ENCODE measurements around the gene RYR3.
"Not testable (repeated sequence)": the region's sequence is repeated elsewhere in the genome, so short reads cannot be mapped to it uniquely, and the experiment has no call there.

RYR3 gene

DNA sequence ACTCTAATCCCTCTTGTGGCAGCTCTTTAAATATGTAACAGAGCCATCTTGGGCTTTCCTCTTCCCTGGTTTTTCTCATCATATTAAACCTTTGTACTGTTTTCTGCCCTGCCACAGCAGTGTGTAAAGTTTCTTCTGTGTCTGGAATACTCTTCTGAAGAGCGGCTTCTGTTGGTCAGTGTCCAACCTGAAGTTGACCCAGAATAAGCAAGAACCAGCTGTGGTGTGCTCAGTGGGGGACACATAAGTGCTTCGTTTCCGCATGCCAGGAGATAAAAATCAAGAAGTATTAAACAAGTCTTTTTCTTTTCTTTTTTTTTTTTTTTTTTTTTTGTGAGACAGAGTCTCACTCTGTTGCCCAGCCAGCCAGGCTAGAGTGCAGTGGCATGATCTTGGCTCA is 484.3 kb downstream of the RYR3 start:
- DNase-seq = no peak

DNA sequence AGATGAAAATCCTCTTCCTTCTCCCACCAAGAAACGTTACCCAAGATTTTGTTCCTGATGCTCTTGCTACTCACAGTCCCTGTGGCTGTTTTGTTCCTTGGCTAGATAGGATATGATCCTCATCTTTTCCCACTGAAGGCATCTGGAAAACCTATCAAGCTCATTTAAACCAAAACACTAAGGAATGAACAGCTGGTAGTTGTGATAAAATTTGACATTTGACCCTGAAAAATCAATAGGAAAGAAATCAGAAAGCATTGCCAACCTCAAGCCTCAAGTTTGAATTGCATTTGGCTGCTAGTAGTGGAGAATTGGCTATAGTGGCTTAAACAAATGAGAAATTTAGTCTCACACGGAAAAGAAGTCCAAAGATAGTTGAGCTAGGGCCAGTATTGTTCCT is 486.9 kb downstream of the RYR3 start:
- no peak for DNase-seq

DNA sequence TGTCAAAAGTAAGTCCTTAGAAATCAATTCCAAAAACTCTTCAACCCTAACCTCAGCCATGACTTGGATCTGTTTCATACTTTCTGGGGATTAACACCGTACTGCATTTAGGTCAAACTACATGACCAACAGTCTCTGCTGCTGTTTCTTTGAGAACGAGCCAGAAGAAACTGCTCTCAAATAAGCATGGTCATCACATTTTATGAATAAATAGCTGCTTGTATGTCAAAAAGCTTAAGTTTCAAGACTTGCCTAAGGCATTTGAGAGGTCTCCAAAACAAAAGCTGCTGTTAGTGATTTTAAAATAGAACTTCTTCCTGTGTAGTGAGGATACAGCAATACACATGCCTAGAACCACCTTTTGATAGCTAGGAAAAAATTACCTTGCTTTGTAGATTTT is 491.2 kb downstream of the RYR3 start:
- DNase-seq = no peak

DNA sequence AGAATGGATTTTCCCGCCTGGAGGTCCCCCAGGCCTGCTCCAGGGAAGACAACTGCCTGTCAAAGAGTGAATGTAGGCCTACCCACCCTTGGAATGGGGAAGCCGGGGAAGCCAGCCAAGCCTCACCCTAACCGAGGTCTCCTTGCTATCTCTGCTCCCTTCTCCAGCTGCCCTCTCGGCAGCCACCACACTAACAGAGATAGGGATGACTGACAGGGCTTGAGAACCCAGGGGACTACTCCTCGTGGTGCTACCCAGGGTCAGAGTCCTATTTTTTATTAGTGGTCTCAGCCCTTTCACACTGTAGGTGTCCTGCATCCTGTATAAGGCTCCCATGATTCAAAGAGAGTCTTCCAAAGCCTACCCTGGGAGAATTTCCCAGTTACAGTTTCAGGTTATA is 496.9 kb downstream of the RYR3 start:
- DNase-seq = no peak

DNA sequence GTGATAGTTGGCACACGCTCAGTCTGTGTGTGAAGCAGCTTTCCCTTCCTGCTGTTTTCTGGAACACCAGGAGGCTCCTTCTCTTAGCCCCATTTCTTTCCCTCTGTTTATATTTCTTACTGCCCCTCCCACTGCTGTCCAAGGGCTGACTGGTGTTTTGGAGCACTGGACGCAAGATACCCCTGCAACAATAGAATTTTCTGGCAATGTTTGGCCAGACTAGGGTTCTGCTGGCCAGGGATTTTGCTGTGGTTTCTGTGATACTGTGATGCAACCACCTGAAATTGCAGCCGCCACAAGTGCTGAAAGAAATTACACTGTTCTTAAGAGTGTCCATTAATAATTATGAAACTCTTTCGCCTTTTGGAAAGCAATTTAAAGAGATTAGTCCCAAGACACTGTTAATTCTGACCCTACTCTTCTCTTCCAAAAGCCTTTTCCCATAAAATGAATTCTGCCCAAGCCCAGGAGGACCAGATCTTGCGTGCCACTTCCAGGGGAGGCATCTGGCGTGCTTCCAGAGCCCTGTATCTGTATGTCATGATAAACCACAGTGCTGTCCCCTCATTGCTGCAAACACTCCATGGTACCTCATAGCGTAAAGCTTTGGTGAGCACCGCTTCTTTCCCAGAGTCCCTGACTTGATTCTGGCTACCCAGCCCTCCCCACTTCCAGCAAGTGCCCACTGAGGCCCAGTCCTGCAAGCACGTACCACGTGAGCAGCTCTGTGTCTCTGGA is 498.1 kb downstream of the RYR3 start:
- no peak for DNase-seq

DNA sequence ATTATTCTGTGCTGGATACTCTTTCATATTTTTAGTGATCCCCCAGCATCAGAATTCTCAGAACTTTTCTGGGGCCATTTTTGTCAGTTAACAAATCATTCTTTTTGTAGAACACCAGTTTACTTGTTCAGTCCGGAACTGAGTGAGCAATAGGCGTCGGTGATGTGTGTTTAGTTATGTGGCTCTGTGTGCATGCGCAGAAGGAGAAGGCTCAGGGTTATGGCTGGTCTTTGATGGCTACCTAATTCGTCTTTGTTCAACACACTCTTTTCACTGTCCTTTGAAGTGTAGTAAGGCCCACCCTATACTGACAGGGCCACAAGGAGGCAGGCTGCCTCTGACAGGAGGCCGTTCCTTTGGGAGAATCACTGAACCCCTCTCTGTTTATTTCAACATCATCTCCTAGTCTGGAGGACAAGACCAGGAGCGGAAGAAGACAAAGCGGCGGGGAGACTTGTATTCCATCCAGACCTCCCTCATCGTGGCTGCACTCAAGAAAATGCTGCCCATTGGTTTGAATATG is 499.4 kb downstream of the RYR3 start:
- DNase-seq = no peak

DNA sequence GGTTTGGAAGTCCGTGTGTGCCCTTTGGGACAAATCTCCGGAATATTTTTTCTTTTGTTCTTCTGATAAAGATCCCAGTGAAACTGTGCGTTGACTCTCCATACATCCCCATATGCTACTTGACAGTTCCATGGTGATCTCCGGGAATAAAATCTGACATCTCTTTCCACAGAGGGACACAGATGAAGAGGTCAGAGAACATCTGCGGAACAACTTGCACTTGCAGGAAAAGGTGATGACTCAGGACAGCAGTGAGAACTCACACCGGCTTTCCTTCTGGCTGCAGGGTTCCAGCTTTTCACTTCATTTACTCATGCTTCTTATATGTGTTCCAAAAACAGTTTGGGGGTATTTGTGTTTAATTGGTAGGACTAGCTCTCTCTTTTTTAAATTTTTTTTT is 500.0 kb downstream of the RYR3 start:
- no peak for DNase-seq

DNA sequence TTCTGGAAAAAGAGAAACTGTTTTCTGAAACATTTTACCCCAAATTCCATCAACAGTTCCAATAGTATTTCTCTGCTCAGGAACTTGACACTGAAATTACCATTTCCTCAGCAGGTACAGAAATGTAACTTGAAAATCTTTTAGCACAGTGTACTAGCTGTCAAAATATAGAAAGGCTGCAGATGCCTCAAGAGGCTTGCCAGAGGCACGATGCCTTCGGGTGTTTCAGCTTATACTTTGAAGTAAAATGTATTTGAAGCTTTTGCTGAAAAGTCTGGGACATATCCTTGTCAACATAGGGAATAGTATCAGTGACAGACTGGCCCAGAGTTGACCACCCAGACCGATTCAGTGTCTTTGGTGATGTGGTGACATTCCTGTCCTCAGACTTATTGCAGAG is 503.1 kb downstream of the RYR3 start:
- no peak for DNase-seq

DNA sequence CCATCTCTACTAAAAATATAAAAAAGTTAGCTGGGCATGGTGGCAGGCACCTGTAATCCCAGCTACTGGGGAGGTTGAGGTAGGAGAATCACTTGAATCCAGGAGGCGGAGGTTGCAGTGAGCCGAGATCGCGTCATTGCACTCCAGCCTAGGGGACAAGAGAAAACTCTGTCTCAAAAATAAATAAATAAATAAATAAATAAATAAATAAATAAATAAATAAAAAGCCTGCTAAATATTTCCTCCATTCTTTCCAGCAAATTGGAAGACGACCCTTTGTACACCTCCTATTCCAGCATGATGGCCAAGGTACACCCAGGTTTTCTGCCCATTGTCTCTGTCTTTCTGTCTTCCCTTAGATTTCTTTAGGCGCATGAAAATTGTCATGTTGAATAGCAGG is 508.7 kb downstream of the RYR3 start:
- DNase-seq = not testable (repeated sequence)

DNA sequence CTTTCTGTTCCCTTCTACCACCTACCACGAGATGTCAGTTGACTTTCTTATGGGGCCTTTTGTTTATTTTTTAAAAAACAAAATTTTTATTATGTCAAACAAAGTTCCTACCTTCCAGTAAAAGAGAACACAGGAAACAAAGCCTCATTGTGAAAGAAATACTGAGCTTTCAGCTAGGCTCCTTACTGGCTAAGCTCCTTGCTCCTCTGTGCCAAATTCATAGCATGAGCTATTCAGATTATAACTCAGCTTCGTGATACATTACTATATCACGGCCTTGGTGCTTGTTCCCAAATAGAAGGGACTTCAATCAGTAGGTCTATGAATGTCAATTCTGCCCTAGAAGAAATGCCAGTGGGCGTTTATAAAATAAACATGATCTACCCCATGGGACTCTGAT is 511.7 kb downstream of the RYR3 start:
- no peak for DNase-seq

DNA sequence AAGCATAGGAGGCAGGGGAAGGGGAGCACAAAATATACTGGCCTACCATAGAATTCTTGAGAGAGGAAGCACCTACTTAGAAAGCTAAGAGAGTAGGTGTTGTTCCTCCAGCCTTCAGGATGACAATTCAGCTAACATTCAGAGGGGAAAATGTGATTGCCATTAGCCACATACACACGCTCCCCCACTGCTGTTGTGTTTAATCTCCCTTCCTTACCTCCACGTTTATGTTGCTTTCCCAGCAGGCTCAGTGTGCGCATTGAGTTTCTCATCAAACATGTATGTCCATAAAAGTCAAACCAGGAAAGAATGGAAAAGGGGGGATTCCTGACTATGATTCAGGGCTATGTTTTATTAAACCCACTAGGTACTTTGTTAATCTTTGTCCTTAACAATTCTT is 512.4 kb downstream of the RYR3 start:
- no peak for DNase-seq

DNA sequence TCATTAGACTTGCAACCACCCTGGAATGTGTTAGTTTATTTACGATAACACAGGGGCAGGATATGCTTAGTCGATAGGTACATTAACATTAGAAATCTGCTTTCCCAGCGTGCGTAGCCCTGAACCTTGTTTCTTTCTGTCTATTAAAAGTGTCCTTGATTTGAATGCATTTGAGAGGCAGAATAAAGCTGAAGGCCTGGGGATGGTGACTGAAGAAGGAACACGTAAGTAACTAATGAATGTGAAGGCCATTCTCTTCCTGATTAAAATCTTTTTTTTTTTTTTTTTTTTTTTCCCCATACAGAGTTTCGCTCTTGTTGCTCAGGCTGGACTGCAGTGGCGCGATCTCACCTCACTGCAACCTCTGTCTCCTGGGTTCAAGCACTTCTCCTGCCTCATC is 514.7 kb downstream of the RYR3 start:
- DNase-seq = no peak

DNA sequence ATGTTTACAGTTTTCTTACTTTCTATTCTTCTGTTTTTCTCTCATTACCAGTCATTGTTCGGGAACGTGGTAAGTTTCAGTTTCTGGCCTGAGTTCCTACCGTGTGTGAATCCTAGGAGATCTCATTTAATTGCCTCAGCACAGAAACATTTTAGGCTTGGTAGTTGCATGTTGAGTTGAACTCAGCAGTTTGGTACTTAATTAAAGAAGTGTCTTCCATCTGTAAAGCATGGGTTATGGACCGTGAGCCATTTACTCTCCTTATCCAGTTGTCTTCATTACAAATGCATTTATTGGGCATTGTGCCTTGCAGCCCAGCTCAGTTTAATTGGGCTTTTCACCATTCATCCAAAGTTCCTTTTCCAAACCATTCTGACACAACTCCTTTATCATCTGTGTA is 515.4 kb downstream of the RYR3 start:
- no peak for DNase-seq

DNA sequence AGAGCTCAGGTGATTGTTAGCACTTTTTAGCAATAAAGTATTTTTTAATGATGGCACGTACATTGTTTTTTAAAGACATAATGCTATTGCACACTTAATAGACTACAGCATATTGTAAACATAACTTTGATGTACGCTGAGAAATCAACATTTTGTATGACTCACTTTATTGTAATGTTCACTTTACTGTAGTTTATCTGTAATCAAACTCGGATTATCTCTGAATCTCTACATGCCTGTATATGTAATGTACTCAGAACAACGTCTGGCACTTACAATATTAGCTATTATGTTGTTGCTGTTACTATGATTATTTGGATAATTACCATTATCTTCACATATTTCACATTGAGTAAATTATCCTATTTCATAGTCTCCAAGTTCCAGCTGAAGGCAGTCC is 519.6 kb downstream of the RYR3 start:
- DNase-seq = no peak

DNA sequence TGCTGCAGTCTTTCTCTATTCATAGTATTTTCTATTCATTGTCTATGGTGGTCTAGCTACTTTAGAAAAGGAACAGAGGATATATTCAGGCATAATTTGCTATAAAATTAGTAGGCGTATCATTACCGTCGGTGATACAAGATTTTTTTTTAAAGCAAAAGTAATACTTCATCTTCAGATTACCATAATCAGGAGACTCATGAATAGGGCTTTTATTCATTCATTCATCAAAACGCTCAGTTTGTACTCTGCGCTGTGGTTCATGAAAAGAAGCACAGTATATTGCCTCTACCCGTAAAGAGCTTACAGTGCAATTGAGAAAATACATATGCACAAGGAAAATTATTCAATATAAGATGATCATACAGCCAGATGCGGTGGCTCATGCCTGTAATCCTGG is 520.9 kb downstream of the RYR3 start:
- DNase-seq = no peak

DNA sequence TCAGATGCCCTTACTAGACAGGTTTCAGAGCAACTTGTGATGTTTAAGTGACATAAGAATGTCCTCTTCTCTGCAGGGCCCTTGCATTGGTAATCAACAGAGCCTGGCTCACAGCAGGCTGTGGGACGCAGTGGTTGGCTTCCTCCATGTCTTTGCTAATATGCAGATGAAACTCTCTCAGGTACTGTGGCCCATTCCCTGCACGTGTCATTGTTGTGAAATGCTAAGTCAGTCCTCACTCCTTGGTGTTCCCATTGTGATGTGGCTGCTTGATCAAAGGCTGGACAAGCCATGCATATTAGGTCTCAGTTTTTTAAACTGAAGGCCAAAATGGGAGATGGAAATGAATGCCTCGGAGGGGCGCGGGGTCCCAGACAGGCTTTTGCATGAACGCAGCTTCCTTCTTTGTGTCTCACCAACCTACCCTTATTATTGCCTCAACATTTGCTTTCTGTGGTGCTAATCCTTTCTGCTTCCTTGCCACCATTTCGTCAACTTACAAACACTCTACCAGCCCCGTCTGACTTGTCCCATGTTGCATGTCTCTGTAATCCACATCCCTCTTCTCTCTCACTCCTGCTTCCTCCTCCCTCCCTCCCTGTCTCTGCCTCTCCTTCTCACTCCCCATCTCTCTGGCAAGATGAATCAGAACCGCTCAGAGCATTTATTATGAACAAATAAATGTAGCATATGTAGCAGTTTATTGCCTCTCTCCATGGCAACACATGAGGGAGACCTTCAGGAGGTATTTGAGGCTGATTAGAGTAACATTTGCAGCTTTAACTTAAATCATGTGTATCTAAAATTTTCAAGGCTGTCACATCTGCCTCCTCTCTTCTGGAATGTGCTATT is 524.4 kb downstream of the RYR3 start:
- no peak for DNase-seq

DNA sequence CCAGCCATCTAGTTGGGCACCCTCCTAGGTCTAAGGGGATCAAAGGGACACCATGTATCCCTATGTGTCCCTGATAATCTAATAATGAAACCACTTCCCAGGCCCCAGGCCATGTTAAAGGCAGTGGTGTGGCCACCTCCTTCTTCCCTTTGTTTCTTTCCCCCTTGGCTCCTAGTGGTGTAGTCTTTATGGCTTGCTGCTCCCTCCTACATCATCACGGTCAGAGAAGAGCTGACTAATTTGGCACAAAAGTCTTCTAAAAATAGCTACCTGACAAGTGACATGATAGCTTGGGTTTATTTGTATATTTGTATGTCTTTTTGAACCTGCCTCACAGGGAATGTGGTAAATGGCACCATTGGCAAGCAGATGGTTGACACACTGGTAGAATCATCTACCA is 526.5 kb downstream of the RYR3 start:
- DNase-seq = no peak

DNA sequence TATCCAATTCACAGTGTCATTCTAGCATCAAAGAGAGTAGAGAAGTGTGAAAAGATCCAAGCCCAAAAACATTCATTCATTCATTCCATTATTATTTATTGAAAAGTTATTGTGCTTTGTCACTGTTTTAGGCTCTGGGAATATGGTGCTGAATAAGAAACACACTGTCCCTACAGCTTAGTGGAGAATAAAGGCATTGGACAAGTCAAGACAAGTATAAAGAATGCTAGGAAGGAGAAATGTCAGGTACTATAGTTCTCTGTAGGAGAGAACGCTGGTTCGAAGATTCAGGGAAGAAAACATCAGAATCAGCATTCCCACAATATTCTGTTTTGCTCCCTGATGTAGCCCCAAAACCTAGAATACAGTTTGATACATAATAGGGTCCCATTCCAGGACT is 528.8 kb downstream of the RYR3 start:
- no peak for DNase-seq

DNA sequence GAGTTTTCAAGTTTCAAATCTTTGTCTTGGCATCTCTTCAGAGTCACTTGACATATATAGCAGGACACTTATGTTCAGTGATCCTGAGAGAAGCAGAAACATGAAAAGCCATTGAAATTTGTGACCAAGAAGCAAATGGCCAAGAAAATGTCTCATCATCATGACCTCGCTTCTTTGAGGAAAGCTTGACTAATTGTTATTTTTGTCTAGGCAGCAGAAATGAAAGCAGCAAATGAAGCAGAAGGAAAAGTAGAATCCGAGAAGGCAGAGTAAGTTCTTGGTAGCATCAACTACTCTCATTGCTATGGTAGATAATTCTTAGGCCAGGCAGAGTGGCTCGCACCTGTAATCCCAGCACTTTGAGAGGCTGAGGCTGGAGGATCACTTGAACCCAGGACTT is 529.8 kb downstream of the RYR3 start:
- no peak for DNase-seq

DNA sequence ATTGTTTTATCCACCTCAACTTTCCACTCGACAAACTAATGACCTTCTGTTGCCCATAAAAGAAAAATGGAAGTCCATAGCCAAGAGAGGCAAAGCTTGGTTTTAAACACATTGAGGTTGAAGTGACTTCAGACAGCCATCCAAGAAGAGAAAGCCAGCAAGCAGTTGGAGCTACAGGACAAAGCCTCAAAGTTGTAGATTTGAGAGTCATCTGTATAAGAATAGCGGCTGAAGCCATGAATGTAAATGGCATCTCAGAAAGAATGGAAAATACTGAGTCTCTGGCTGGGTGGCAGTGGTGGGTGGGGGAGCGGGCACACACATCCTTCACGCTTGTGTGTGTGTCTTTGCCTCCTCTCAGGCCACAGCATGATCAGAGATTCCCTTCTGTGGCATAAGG is 533.4 kb downstream of the RYR3 start:
- no peak for DNase-seq

DNA sequence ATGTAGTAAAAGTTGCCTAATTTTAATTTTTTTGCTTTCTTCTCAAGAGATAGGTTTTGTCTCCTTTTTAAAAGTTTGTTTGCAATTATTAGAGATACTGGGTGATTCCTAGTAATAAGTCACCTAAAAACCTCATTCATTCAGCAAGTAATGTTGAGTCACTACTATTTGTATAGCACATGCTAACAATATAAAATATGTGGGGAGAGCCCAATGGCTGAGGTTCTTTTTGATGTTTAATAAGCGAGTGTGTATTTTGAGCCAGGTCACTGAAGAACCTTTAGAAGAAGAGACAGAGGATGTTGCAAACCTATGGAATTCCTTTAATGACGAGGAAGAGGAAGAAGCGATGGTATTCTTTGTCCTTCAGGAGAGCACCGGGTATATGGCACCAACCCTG is 533.8 kb downstream of the RYR3 start:
- no peak for DNase-seq

DNA sequence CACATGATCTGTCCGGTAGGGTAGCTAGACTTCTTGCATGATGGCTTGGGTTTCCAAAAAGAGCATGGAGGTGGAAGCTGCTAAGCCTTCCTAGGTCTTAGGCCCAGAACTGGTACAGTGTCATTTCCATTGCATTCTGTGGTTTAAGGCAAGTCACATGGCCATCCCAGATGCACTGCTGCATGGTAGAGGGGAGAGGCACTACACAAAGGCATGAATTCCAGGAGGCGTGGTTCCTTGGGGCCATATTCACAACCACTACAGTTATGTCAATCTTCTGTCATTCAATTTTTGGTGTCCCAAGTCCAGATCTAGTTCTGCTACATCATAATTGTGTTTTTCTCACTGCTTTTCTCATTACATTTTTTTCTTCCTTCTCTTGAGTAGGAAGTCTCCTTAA is 535.4 kb downstream of the RYR3 start:
- no peak for DNase-seq

DNA sequence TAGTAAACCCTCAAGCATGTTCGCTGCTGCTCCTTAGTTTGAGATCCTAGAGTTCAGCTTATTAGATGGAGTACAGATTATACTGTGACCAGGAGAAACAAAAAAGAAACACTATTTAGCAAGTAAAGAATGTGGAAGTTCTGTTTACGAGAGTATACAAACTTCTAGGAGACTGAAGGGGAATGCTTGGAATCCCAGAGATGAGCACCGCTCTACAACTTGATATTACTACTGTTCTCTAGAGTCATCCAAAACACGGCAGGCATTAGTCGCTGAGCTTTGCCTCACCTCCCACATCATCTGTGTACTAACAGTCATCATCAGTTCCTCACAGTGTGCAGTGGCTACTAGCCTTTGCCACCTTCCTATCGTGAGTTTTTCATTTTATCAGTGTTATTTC is 536.1 kb downstream of the RYR3 start:
- no peak for DNase-seq

DNA sequence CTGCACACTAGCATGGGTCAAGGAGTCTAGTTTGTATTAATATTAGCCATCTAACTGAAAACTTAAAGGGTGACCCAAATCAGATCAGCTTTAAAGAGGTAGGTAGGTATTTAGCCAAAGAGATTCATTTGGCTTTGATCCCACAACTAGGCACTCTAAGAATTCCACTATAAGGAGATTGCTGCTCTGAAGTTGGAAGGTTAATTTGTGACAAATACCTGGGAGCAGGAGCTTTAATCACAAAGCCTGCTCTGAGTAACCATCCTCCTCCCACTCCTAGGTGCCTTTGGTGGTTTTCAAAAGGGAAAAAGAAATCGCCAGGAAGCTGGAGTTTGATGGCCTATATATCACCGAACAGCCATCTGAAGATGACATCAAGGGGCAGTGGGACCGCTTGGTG is 537.2 kb downstream of the RYR3 start:
- no peak for DNase-seq

DNA sequence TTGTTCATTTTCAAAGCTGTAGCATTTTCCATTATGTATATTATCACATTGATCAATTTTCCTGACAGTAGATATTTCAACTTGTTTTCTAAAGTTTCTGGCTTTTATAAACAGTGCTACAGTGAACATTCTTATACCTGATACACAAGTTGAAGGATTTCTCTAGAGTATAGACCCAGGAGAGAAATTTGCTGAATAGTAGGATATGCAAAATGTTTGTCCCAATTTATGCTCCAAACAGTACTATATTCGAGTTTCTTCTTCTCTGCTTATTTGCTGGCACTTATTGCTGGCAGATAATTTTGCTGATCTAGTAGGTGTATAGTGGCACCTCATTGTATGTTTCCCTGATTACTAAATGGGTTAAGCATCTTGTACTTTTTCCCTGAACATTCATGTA is 540.3 kb downstream of the RYR3 start:
- DNase-seq = no peak

Measured in NCI-H446 treated with DMSO at 0.1 percent for 48 hours (cell line).